Activated gamma-delta T cell treated with anti-CD3 and anti-CD28 coated beads, Interleukin-2, amount 50 U/mL, for 16 hours (primary cell): ENCODE data around the gene TDP2.
"Not testable (repeated sequence)": the region's sequence is repeated elsewhere in the genome, so short reads cannot be mapped to it uniquely, and the experiment has no call there.

Experiments
- DNase-seq: peaks from one replicate; pipeline ENCODE4 v3.0.0-alpha.2; 2020; ENCODE audit warnings: low read depth

Gene TDP2

DNA sequence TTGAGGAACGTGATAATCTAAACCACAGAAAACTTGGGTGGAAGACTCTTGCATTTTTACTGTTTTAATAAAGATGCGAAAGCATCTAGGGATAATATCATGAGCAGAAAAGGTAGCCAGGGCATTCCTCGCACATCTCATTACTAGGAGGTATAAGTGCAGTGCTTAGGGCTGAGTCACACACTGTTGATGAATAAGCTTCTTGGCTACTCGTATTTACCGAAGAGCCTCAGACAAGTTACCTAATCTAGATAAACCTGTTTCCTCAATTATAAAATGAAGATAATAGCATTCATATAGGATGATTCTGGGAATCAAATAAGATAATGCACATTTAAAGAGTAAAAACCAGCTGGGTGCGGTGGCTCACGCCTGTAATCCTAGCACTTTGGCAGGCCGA lies 19.9 kb downstream of the TDP2 start:
- DNase-seq = no peak

DNA sequence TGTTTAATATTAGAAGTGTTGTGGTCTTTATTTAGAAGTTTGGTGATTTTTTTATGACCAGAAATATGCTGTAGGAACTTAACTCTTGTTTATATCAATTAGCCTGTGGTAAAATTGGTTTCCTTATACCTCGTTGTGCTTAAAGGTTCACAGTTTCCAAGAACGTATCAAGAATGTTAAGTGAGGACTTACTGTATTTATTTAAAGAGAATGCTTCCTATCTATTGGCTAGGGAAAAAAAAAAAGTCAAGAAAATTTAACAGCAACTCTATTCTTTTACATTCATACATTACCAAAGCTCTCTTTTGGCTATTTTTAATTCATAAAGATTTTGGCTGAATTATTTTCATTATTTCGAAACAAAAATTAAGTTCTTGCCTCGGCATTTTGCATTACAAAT lies 22.3 kb downstream of the TDP2 start:
- no peak for DNase-seq

DNA sequence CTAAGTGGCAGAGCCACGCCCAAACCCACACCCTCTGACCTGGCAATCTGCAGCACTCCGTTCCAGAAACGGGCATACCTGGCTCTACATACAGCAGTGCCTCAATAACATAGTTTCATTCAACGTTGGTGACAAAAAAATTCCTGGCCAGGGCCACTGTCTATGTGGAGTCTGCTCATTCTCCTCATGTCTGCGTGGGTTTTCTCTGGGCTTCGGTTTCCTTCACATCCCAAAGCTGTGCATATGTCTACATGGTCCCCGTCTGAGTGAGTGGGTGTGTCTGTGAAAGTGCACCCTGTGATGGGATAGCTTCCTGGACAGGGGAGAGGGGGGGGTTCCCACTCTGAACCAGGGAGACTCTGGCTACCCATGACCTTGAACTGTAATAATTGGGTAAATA lies 22.8 kb downstream of the TDP2 start:
- no peak for DNase-seq

DNA sequence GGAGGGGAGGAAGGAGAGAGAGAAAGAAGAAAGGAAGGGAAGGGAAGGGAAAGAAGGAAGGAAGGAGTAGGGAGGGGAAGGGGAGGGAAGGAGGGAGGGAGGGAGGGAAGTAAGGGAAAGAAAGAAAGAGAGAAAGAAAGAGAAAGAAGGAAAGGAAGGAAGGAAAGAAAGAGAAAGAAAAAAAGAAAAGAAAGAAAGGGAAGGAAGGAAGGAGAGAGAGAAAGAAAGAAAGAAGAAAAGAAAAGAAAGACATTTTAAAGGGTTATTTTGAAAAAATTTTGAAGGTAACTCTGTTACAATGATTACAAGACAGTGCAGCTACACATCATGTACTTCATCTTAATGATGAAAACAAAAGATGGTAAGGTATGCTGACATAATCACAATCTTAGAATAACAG lies 24.6 kb downstream of the TDP2 start:
- no peak for DNase-seq

DNA sequence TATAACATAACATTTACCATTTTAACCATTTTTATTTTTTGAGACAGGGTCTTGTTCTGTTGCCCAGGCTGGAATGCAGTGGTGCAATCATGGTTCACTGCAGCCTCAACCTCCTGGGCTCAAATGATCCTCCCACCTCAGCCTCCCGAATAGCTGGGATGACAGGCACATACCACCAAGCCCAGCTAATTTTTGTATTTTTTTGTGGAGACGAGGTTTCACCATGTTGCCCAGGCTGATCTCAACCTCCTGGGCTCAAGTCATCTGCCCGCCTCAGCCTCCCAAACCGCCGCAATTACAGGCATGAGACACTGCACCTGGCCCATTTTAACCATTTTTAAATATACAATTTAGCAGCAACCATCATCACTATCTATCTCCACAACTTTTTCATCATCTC lies 26.1 kb downstream of the TDP2 start:
- DNase-seq = not testable (repeated sequence)

DNA sequence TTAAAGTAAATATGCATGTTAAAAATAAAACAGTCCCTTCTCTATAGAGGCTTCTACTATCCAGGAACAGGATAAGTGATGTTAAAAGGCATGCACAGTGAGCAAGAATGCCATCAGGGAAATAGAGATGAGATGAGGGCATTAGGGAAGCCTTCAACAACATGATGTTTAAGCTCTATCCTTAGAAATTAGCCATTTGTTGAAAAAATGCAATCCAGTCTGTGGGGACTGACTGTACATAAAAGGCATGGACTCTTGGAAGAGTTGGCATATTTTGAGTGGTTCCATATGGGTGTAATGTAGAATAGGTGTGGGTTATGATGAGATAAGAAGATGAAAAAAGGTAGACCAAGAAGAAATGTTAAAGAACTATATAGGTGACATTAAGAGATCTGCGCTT lies 26.5 kb downstream of the TDP2 start:
- DNase-seq = no peak

DNA sequence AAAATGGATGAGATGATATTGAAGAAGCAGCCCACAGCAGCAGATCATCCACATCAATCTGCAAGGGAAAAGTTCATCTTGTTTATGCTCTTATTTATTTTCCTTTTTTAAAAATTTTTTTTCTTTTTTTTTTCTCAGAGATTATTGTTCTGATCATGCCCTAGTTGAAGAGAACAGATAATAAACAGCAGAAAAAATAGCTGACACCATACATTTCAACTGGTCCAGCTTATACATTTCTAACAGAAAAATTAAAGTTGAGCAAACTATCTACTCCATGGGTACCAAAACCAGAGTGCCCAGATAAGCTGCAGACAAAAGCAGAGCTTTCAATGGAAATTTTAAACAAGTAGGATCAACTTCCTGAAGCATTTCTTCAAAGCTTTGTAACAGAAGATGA lies 30.0 kb downstream of the TDP2 start:
- DNase-seq = no peak

DNA sequence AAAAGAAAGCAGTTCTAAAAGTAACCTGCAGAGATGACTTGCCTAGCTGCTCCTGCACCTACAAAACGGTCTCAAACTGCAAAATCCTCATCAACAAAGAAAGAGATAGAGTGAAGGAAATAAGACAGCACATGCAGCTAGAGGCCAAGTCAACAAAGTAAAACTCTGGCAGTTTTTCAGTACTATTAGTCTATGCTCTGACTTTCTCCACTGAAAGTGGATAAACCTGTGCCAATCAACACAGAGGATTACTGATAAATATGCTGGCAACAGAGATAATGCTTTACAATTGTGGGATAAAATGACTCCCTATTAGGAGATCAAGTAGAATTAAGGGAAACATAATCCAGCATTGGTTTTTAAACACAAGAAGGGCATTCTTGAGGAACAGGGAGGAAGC lies 34.1 kb downstream of the TDP2 start:
- DNase-seq = no peak

DNA sequence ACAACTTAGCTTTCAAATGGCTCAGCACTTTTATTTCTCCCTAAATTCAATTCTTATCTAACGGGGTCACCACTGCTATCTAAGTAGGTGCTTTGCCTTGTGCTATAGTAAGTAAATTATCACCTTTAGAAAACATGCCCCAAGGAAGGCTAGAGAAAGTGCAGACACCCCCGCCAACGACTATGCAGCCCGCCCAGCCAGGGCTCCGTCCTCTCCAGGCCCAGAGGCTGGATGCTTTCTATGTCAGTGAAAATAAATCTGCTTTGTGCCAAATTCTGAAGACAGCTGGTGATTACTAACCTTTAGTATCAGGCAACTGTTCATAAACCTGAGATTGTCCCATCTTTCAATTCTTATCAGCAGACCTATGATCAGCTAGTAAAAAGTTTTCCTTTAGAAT lies 35.0 kb downstream of the TDP2 start:
- DNase-seq = no peak

DNA sequence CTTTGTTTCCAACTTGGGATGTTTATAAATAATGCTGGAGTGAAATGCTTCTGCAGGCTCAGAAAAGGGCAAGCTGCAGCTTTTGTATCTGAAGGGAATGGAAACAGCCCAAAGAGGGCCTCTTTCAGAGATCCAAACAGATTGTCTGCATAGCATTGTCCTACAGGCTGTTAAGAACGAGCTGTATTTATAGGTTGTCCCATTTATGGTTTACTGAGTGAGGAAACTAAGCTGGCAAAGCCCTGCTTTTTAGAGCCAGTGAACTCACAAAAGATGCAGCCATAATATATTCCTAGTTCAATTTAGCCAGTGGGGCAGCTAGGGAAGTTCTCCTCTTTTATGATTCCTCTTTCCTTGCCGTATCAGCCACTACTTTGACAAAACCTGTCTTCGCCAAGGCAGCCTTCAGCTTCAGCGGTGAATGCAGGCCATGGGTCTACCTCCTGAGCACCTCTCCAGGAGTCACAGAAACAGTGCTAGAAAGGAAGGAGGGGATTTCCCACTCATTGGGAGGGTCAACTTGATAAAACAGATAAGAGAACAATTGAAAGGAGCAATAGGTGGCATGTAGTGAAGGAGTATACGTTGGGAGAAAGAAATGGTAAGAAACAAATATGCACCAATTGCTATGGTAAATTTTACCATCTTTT lies 35.7 kb downstream of the TDP2 start:
- no peak for DNase-seq

DNA sequence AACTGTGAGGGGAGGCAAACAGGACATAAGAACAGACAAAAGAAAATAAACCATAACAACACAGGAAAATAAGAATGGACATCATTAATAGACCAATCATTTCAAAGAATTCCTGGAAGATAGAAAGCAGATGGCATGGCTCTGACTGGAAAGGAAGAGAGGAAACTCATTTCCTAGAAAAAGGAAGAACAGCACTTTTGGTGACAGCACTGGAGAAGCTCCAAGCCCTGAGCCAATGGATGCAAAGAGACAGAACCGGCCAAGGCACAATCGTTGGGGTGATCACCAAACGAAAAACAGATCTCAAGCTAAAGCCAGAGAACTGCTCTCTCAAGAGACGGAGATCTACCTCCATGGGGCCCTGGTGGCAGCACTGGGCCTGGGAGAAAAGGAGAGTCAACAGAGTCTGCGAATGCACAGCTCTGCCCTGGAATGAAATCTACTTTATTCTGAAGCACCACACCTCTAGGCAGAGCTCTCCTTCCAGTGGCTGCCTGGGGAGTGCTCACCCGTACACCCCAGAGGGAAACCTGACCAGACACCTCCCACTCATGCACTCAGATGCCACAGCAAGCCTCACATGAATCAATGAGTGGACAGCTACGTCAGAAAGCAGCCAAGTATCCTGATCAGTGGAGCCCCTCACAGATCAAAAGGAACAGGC lies 44.9 kb downstream of the TDP2 start:
- no peak for DNase-seq

DNA sequence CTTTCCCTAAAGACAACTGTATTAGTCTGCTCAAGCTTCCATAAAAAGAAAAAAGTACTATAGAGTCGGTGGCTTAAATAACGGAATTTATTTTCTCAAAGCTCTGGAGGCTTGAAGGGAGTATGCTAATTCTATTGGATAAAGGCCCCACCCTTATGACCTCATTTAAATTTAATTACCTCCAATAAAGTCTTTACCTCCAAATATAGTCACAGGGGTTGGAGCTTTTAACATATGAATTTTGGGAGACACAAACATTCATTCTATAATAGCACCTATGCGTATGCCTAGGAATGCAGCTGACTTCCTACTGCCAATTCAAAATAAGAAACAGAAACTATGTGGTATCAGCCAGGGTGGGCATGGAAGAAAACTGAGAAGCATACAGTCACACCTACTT lies 46.1 kb downstream of the TDP2 start:
- no peak for DNase-seq

DNA sequence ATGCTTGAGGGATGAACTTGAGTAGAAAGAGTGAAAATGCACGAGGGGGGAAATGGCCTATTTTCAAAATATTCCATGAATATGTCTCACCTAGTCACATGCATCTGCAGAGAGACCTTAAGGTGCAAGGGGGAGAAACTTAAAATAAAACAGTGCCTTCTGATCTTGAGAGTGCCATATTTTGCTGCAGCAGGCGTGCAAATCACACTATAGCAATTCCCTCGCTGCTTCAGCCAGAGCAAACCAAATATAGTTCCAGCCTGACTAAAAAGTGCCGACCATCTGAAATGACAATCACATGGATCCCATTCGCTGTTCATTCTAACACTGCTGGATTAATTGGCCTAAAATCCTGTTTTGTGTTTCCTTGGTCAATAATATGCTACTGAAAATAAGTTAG lies 47.0 kb downstream of the TDP2 start:
- no peak for DNase-seq

DNA sequence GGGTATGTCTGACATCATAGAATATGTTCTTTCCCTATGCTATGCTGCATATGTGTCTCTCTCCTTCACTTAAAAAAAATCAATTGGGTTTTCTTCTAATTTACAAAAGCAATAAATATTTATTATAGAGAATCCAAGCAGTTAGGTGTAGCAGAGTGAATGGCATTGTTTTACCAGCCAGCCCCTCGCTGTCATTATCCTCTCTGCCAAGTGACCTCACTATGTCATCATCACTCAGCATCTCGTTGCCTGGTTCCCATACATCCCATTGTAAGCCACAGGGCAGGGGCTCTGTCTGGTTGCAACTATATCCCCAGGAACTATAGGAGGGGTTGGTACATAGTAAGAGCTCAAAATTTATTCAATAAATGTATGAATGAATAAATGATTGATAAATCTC lies 52.1 kb downstream of the TDP2 start:
- DNase-seq = no peak

DNA sequence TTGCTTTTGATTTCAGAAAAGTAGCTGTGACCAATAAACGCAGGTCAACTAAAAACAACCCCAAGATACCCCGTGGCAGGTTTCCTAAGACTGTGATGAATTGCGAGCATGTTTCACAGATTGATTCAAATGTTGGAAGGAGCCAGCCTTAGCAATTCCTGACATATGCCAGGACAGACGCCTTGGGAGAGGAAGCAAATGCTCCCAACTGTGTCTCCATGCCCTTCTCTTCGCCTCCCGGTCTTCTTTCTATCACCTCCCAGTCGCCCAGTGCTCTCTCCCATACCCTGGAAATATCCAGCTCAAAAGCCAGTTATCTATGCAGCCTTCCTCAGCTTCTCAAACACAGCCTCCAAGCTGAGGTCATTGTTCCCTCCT lies 52.7 kb downstream of the TDP2 start:
- no peak for DNase-seq

DNA sequence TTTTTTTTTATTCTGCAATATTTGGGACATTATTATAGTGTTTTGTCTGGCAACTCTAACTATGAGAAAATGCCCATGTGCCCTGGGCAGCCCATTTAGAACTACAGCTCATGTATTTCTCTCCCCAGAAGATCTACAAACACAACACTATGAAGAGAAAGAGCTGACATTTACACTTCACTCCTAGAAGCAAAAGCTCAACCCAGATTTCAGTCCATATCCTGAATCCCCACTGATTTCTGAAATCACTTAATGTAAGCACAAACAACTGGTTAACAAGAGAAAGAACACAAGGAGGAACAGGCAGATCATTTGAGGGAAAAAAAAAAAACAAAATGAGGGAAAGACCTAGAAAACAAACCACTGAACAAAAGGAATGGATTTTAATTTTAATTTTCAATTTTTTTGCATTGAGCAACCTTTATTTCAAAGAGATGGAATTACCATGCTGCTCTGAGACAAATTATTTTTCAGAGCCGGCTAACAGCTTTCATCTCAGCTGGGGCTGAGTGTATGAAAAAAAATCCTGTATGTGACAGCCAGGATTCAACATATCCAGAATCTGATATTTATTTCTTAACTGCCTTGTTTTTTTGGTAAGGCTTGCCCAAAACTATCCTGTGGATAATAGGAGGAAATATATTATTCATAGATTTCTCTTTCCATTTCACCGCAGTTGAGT lies 53.2 kb downstream of the TDP2 start:
- no peak for DNase-seq

DNA sequence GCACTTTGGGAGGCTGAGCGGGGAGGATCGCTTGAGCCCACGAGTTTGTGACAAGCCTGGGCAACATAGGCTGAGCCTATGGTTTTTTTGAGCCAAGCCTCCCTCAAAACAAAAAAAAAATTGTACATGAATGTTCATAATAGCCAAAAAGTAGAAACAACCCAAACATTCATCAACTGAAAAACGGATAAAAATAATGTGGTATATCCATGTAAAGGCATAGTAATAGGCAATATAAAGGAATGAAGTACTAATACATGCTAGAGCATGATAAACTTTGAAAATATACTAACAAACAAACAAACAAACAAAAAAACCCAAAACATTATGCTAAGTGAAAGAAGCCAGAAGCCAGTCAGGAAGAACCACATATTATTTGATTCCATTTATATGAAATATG lies 56.0 kb downstream of the TDP2 start:
- no peak for DNase-seq

DNA sequence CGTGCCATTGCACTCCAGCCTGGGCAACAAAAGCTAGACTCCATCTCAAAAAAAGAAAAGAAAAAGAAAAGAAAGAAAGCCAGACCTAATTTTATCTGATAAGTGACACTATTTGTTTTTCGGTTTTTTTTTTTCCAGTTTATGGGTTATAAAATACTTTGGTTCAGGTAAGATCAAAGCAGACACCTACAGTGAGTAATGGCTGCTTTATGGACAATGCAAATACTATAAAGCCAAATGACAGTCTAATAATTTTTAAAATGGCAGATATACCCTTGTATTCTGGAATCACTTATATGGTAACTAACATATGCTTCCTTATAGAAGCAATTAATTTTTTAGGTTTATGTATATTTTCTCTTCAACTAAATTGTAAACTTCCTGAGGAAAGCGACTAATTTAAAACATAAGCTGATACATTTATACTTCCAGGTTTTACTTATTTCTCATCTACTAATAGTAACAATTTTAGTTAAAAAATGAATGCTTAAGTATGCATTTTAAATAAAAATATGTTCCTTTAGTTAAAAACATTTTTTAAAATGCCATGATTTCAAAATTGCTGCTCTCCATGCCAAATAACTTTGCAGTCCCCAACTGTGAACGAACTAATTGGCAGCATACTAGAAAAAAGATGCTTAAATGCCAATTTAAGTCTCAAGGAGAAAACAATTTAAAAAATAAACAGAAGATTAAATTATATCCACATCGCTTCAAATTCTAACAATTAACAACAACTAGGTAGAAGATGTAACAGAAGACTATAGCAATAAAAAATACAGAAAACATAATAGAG lies 59.2 kb downstream of the TDP2 start:
- no peak for DNase-seq

DNA sequence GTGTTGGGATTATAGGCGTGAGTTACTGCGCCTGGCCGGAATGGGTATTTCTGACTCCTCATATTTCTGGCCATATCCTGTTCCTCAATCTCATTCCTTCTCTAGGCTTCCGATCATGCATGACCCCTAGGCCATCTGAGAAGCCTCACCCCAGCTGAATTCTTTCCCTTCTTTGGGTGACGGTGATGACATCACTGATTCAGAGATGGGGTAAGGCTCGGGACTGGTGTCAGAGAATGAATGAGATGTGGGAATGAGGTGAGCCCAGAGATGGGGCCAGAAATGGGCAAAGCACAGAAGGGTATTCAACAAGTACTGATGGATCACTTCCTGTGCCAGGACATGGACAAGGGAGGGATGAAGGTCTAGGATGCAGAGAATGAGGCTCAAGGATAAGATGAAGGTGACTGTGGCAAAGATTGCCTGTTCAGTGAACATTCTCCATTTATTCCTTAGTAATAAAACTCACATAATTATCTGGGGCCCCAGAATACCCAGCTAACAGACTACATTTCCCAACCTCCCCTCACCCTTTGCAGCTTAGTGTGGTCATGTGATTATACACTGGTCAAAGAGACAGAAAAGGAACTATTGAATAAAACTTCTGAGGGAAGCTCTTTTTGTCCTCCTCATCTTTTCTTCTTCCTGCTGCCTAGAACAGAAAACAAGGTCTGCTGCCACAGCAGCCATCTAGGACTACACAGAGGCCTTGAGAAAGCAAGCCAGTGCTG lies 60.3 kb downstream of the TDP2 start:
- no peak for DNase-seq

DNA sequence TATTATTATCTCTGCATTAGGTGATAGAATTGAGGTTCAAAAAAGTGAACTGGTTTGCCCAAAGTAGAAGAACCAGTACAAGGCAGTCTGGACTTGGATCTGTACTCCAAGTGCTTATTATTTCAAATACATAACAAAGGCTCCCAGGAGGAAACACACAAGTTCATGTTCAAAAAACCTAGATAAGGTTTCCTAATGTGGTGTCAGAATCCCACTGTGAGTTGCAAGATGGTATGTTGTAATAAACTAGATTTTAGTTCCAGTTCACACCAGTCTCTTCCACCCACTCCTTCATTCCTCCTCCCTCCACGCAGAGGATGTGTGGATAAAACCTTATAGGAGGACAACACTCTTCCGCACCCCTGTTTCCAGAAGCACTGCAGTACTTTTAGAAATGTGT lies 63.5 kb downstream of the TDP2 start:
- DNase-seq = no peak

DNA sequence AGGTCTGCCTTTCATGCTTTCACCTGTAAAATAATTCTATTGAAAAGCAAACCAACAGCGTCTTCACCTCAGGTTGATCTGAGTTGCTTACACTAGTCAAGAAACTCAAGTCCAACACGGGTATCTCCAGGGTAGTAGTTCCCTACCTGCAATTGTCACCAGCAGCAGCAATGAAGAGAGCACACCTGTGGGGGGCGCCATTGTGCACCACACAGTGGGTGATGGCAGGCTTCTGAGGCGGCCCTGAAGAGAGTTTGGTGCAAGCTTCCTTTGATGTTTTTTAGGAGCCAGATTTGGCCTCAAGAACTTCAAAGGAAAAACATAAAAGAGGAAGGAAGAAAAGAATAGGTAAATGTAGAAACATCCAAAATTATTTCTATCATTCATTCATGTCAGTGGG lies 65.8 kb downstream of the TDP2 start:
- no peak for DNase-seq
